ENCODE results near the gene ACOX3. TPM values are rescaled to one million over a fixed set of nuclear protein-coding genes. Genes with fewer than 3 reads are reported as not detected.
"Not testable (repeated sequence)": the region's sequence is repeated elsewhere in the genome, so short reads cannot be mapped to it uniquely, and the experiment has no call there.

The ACOX3 gene
- total RNA-seq, 2 experiments from 2014 or later: 18.2 to 20.4 TPM

DNA sequence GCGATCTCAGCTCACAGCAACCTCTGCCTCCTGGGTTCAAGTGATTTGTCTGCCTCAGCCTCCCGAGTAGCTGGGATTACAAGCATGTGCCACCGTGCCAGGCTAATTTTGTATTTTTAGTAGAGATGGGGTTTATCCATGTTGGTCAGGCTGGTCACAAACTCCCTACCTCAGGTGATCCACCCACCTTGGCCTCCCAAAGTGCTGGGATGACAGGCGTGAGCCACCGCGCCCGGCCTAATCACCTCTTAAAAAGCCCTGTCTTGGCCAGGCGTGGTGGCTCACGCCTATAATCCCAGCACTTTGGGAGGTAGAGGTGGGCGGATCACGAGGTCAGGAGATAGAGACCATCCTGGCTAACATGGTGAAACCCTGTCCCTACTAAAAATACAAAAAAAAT is 91.3 kb downstream of the ACOX3 start:
- POLR2A ChIA-PET: not testable (repeated sequence)

DNA sequence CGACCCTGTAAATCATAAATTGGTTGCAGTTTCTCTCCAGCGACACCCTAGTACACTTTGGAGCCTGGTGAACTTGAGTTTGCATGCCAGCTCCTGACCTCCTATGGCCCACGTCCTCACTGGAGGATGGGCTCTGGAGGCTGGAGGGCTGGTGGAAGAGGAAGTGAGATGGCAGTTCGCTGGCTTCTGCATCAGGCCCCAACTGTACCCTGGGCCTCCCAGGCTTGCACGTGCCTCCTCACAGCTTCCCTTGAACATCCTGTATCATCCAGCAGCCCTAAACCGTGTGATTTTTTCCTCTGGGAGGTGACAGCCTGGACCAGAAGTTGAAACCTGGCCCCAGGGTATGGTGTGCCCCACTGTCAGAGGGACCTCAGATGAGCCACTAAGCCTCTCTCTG is 92.5 kb downstream of the ACOX3 start:
- ChIA-PET POLR2A (no interaction called here), CTCF (no interaction called here)

More for the DNA sequence above, 91.3 kb downstream of the ACOX3 start:
- CTCF ChIA-PET: interaction anchor here (0.7 kb wide), 1 partner anchor 181 kb away, joined by 5 read pairs; no protein-coding TSS in a partner anchor

DNA sequence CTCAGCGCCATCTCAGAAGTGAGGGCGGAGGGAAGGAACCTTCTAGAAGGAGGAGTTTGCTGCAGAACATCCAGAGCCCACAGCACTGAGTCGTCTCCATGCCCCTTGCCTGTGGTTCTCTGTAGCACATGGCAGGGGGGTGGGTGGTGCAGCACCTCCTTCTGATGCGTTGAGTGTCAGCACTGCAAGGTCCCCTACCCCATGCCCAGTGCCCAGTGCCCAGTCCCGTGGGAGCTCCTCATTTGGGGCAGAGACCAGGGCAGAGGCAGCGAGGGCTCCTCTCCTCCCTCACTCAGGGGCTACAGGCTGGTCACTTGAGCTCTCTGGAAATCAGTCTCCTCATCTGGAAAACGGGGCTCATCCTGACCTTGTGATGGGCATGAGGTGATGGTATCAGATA is 92.9 kb downstream of the ACOX3 start:
- ChIA-PET CTCF (no interaction called here), POLR2A (no interaction called here)

DNA sequence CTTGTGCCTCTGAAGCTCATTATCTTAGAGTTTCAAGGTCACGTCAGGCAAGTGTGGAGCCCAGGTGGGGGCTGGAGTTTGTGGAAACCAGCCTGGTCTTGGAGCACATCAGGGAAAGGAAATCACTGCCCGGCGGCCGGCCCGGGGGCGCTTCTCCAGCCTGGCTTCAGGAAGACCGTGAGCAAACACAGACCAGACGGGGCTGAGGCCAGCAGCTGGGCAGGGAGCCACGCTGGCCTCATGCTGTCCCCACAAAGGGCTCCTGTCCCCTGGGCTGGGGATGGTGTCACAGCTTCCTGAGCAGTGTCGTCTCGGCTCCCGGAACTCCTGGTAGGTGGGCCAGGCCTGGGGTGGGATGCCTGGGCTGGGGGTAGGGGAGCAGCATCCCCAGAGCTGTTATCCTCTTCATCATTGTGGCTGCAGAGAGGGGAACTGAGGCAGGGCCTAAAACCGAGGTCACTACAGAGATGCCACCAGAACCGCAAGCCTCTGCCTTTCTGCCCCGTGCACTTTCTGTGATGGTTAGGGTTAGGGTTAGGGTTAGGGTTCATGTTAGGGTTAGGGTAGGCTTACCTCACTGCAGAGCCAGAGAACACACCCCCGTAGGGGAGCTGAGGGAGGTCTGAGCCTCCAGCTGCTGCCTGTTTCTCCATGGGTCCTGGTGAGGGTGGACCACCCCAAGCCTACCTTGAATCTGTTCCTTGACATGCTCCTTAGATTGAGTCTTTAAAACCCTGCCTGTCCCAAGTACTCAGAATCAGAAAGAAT is 93.5 kb downstream of the ACOX3 start:
- CTCF ChIA-PET: no interaction called here
- POLR2A ChIA-PET: no interaction called here

DNA sequence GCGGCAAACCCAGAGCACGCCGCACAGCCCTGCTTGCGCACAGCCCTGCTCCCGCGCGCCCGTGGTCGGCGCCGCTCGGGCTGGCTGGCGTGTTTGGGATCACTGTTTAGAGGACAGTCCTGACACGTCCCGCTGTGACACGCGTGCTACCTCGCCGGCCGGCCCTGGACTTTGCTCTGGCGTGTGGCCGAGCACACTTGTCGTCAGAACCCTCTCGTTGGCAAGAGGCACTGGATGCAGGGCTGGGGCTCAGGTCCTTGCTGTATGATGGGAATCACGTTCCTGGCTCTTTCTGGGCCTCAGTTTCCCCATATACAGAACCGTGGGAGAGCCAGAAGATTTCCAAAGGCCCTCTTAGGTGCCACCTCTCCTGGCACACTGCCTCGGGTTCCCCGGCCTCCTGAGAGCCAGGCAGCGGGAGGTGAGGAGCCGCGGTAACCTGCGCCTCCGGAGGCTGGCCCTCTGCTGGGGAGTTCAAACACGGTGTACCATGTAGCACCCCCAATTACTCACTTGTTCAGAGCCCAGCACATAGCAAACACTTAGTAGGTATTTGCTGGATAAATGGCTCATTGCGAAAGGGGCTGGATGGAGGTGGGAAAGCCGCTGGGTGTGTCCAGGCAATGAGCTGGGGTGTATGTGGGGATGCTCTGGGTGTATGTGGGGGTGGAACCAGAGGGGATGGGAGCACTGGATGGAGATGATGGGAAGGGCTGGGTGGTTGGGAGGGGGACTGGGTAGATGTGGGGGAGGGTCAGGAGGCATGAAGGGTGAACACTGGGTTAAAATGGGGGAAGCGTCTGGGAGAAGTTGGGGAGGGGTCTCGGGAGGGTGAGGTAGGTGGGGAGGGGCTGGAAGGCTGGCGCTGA is 94.3 kb downstream of the ACOX3 start:
- ChIA-PET POLR2A (no interaction called here), CTCF (no interaction called here)

DNA sequence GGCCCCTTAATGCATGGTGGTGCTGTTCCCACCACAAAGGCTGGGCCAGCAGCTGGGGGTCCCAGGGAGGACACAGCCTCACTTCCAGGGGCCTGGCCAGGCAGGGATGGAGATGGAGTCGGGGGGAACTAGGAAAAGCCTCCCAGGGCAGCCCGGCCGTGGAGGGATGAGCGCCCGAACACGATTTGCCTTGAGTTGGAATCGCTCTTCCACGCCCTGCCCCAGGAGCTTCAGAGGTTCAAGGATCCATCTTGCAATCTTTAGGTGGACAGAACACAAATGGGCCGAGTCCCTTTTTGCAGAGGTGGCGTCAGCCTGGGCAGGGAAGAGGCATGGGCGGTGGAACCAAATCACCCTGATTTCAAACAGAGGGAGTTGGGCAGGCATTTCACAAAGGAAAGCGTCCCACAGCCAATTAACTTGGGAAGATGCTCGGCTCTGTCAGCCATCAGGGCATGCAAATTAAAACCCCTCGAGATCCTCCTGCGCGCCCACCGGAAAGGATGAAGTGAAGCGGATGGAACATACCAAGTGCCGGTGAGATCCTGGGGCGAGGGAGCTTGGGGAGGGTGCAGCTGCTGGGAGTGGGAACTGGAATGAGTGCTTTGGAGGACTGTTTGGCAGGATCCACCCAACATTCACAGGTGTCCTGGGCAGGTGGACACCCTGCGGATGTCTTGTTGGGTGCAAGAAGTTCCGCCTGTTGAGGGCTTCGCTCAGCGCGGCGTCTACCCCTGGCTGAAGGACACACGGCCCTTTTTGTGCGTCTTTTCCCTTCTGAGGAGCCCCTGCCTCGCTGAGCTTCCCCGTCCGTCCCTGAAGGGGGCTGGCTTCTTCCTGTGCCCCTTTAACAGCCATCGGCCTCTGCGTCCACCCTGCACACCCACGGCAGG is 95.2 kb downstream of the ACOX3 start:
- ChIA-PET CTCF (no interaction called here), POLR2A (no interaction called here)

DNA sequence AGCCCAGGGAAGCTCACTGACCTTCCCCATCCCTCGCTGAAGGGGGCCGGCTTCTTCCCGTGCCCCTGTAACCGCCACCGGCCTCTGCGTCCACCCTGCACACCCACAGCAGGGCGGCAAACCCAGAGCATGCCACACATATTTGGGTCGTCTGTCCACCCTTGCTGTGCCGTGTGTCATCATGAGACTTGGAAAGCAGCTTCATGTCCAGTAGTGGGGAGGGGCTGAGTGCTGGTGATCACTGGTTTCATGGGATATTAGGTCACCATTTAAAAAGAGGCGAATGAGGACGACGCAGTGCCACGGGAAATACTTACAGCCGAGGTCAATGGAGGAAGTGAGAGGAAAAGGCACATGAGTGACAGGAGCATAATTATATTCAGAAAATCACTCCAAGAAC is 96.1 kb downstream of the ACOX3 start:
- ChIA-PET CTCF (no interaction called here), POLR2A (no interaction called here)

DNA sequence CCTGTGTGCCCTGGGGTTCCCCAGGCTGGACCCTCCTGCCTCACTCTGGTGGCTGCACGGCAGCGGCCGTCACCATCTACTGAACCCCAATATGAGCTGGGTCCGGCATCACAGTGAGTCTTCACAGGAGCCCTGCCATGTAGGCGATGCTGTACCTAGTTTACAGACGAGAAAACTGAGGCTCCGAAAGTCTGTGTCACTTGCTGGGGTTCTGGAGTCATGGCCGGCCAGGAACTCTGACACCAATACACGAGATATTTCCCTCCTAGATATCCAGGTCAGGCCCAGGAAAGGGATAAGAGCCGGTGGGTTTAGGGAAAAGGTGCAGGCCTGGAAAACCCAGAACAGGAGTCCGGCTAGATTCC is 96.6 kb downstream of the ACOX3 start:
- POLR2A ChIA-PET: no interaction called here

DNA sequence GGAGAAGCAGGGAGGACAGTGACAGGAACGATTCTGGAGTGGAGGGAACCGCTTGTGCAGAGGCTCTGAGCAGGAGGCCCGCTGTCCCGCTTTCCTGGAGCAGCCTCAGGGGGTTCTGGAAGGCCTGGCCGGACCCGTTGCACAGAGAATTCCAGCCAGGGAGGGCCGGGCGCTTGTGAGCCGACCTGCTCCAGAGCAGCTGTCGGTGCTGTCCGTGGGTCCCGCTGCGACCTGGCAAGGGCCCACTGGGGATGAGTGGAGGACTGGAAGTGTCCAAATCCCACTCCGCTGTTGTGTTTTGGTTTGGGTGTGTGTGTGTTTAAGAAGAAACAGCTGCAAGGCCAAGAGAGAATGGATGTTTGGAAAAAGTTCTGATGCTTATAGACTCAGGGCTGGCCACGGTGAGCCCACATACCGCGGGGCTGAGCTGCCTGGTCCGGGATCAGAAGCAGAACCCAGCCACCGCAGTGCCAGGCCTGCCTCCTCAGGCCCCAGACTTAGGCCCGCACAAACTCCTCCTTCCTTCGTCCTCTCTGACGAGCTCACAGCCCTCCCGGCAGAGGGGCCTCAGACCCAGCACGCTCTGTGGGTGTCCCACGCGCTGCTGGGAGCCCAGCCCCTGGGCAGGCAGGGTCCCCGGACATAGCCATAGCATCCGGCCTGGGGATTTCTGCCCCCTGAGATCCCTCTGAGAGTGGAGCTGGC is 97.1 kb downstream of the ACOX3 start:
- ChIA-PET POLR2A (no interaction called here), CTCF (no interaction called here)

More for the DNA sequence above, 96.6 kb downstream of the ACOX3 start:
- CTCF ChIA-PET: no interaction called here

DNA sequence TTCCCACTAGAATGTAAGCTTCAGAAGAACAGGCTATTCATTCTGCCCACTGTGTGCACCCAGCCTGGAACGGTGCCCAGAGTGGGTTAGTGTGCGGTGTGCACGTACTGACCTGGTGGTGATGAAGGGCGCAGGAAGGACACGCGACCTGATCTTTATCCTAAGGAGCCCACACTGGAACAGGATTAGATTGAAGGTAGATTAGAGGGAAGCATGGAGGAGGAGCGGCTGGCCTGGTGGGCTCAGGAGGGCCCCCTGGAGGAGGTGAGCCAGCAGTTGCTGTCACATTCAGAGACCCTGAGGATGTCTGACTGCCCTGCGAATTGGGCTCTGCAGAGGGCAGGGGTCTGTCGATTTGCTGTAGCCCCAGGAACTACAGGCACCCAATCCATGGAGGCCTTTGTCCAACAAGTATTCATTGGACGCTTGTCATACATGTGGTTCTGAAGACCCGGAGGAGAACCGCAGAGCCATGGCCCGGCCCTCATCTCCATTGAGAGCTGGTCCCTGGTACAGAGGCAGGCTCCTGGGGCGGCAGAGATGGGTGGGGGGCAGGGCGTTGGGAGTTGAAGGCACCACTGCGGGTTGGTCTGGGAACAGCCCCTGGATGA is 97.8 kb downstream of the ACOX3 start:
- ChIA-PET CTCF (no interaction called here), POLR2A (no interaction called here)

DNA sequence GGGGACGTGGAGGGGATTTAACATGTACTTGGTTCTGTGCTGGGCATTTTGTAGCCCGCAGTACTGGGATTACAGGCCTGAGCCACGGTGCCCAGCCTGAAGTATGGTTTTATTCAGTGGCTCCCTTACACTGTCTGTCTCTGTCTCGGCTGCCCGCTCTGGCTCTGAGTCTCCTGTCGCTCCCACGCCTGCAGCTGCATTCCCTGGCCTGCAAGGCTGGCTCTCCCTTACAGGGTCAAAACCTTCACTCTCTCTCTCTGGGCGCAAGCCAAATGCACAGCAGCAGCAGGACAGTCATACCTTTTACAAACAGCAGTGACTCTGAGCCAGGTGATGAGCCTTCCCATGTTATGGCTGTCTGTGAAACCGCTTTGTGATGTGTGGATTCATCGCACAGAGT is 98.8 kb downstream of the ACOX3 start:
- ChIA-PET CTCF (no interaction called here), POLR2A (no interaction called here)

DNA sequence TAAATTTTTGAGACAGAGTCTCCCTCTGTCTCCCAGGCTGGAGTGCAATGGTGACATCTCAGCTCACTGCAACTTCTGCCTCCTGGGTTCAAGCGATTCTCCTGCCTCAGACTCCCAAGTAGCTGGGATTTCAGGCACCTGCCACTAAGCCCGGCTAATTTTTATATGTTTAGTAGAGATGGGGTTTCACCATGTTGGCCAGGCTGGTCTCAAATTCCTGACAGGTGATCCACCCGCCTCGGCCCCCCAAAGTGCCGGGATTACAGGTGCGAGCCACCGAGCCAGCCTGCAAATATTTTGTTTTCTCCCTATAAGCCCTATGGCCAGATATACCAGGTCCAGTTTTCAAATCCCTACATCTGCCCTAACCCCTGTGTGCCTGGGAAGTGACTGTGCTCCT is 99.2 kb downstream of the ACOX3 start:
- POLR2A ChIA-PET, CTCF ChIA-PET: not testable (repeated sequence)

DNA sequence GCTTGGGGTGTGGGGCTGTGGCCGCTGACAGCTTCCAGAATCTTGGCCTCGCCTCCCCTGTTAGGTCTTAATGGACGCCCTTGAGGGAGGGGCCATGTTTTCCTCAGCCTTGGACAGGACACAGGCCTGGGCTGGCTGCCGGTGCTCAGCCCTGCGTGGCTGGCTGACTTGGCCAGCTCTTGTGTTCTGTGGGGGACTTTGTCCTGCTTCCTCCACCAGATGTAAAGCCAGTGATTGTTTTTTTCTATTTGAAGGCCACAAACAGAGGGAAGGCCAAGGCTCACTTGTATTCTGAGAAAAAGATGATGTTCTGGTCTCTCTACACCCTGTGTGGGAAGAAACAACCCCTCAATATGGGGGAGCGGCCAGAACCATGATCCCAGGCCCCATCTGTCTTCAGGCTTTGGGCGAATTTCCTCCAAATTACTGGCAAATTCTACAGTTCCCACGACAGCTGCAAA is 99.7 kb downstream of the ACOX3 start:
- CTCF ChIA-PET: no interaction called here
- POLR2A ChIA-PET: no interaction called here

DNA sequence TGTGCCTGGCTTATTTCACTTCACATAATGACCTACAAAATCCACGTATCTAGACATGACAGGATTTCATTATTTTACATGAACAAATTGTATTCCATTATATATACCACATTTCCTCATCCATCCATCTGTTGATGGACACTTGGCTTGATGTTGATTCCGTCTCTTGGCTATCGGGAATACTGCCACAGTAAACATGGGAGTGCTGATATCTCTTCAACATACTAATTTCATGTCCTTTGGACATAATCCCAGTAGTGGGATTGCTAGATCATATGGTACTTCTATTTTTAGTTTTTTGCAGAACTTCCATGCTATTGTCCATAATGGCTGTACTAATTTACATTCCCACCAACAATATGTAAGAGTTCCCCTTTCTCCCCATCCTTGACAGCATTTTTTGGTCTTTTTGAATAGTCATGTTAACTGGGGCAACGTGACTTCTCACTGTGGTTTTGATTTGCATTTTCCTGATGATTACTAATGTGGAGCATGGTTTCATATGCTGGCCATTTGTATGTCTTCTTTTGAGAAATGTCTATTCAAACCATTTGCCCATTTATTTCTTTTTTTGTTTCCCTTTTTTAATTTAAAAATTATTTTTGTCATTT is 102.1 kb downstream of the ACOX3 start:
- CTCF ChIA-PET: no interaction called here
- POLR2A ChIA-PET: no interaction called here

DNA sequence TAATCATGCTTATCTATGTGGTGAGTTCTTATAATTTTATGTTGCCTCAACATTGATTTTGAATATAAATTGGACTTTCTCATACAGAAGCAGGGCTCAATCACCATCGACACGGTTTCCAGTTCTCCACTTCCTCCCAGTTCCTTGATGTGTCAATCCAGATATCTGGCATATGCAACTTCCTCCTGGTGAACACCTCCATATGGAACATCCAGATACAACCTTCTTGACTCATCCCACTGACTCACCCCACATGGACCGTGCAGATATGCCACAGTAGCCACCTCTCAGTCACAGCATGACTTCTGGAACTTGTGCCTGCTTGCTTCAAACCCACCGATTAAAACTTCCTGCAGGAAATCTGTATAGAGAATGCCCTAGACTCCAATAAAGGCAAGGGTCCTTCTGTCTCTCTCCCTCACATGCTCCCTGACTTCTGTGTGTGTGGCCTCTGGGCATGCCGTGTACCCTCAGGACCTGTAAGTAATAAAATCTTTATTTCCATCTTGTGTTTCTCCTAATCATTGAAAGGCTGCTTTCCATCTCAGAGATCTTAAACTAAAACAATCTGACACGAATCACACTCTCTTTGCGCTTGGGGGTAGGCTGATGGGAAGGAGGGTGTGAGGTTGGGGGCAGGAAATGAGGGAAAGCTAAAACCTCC is 104.0 kb downstream of the ACOX3 start:
- ChIA-PET POLR2A (no interaction called here), CTCF (no interaction called here)

DNA sequence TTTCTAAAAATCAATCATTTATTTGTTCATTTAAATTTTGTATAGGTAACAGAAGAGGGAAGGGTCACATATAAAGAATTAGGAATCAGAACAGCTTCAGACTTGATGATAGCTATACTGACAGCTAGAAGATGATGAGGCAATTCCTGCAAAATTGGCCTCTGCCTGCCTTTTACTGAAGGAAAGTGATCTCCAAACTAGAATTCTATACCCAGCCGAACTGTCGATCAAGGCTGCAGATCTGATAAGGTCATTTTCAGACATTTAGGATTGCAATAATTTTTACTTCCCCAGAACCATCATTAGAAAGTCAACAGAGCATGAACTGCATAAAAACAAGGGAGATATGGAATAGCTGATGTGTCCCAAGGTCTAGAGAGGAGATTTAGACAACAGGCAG is 104.7 kb downstream of the ACOX3 start:
- POLR2A ChIA-PET: no interaction called here

DNA sequence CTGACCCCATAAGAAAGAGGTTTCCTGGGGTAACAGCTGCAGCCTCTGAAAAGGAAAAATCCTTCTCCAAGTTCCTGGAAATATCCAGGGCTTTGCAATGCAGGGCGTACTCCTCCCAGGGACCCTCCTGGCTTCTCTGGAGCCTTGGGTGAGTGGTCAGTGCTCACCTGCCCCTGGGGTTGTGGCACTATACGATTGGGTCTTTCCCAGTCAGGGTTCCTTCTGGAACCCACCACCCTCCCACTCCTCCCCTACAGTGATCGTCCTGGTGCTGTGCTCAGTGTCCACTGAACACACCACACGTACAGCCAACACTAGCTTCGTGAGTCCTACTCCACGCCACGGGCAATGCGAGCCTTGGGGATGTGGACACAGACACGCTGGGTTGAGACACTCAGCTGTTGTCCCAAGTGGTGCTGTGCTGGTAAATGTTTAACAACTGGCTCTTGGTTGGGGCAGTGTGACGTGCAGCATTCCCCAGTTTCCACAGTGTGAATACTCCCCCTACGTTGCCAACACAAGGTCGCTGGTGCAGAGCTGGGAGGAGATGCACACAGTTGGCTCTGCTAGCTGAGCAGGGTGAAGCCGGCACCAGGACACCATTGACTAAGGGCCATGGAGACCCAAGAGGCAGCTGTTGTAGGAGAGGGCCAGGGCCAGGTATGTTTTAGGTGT is 105.6 kb downstream of the ACOX3 start:
- POLR2A ChIA-PET: no interaction called here

More for the DNA sequence above, 104.7 kb downstream of the ACOX3 start:
- CTCF ChIA-PET: no interaction called here

More for the DNA sequence above, 105.6 kb downstream of the ACOX3 start:
- CTCF ChIA-PET: no interaction called here
